HG03457 (cell line): ENCODE data around the gene NPAS3.

Experiments
- ATAC-seq: cut with Tn5 transposase; IDR thresholded peaks from one replicate; pipeline ENCODE4 v1.9.1; 2021; ENCODE audit warnings: moderate number of reproducible peaks; ENCODE audit not compliant: unreplicated experiment

NPAS3 gene

DNA sequence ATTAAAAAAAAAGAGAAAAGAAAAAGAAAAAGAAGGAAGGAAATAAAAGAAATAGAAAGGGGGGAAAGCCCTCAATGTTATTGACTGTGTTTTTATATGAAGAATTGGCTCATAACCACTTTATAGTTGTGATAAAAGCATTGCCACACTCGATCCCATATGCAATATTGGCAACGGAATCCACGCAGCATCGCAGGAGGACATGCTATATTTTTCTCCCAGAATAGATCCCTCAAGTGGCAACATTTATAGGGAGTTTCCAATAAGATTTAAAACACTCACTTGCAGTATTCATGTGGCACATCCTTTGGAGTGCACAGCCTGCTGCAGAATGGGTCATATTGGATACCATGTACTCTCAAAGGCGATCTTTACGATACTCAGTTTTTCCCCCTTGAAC lies 788.9 kb downstream of the NPAS3 start:
- no peak for ATAC-seq

DNA sequence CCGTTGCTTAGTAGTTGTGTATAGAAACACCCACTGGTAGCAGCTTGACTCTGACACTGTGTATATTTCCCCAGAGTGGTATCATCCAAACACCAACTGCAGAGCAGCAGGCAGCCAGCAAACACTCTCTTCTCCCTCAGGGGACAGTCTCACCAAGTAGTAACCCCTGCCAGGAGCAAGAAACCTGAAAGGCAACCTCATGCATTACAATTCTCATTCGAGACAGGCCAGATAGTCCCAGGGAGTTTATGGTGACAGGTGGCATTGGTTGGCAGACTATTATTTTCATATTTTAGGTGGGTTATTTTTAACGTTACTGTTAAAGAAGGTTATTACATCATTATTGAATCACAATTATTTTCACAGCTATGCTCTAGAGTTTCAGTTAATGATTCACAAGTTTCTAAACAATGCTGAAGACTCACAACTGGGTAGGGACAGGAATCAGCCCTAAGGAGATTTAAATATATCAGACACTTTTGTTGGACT lies 789.4 kb downstream of the NPAS3 start:
- no peak for ATAC-seq

DNA sequence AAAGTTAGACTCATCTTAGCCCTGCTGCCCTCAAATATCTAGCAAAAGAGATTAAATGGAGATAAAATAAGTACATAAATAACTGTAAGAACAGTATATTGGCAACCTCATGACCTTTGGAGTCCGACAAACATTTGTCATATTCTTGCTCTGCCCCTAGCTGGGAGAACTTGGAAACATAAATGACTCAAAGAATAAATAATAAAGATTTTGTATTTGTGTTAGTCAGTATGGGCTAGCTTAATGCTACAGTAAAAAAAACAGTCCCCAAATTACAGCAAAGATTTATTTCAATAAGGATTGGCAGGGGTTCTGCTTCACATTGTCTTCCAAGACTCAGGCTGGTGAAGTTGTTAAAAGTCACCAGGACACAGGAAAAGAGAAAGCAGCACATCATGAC lies 791.5 kb downstream of the NPAS3 start:
- no peak for ATAC-seq

GRCh38 chr14:33732175-33732574 lies 793.5 kb downstream of the NPAS3 start:
- no peak for ATAC-seq

- ATAC-seq, result no peak
These were observed 794.6 kb downstream of the NPAS3 start for GRCh38 chr14:33733310-33733709.

DNA sequence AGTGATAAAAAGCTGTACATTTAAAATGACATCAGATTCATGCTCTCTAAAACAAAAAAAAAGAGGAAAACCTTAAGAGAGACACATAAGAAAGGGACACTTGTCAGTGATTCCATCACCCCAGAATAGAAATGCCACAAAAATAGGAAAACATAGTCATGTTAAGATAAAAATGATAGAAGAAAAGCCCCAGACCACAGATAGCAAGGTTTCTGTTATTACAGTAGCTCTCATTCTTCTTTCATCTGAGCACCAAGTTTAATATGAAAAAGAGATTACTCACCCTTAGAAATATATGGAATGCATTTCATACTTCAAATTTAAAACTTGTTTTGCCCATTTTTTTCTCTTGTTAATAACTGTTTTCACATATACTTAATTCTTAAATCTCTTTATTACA lies 795.0 kb downstream of the NPAS3 start:
- ATAC-seq, result no peak

- no peak for ATAC-seq
These were observed 795.7 kb downstream of the NPAS3 start for GRCh38 chr14:33734387-33734786.

GRCh38 chr14:33736299-33736825 lies 797.7 kb downstream of the NPAS3 start:
- ATAC-seq, result no peak

DNA sequence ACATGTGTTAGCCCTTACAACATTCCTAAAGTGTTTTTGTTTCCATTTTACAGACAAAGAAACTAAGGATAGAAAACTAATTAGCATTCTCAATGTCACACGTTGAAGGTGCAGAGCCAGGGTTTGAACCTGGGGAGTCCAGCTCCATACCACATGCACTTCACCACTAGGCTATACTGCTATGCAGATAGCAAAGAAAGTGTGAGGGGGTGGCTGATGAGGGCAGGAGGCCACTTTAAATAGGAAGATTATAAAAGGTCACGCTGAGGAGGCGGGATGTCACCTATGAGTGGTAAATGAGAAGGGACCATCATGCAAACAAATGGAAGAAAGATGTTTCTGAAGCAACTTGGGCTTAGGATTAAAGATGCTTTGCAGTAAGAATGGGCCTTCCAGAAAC lies 798.3 kb downstream of the NPAS3 start:
- no peak for ATAC-seq

DNA sequence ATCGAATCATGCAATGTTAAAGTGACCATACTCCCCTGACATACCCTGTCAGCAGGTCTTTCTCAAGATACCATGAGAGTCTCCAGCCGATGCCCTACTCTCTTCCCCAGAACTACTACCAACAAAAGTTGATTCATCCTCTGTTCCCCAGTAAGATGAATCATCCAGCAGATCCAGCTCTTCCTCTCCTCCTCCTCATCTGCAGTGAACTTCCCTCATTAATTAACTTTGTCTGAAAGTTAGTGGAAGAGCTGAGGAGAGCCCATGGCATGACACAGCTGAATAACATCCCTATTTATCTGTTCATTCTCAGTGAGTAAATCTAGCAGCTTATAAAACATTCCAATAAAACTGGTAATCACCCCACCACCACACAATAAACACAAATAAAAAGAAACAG lies 798.8 kb downstream of the NPAS3 start:
- ATAC-seq, result no peak

- ATAC-seq, result no peak
These were observed 799.4 kb downstream of the NPAS3 start for GRCh38 chr14:33738029-33738428.

DNA sequence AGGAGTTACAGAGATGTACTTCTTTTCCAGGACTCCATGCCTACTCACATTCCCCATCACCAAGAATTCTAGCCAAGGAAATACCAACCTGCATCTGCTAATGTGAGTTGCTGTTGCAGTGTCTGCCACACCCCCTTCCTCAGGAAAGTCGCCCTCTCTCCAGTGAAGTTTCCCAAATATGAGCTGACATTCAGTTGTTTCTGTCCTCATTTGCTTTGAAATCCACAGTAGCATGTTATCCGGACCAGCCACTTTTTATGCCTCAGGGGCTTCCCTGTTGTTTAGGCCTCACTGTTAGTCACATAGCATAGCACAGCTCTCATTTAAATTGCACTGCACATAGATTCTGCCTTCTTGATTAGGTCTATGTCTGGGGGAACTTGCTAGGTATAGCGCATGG lies 799.8 kb downstream of the NPAS3 start:
- ATAC-seq, result no peak

DNA sequence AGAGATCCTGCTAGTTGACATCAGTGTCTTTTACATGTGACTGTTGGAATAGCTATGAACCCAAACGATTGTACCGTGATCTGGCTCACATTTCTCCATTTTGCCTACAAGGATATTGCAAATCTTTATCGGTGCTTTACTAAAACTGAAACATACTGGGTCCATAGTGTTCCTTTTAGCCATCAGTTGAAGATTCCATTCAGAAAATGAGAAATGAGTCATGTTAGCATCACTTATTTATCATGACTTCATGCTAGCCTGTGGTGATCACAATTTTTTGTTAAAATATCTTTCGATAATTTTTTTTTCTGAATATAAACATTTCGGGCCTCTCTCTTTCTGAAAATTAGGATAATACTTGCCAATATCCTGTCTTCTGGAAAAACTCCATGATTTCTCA lies 801.9 kb downstream of the NPAS3 start:
- ATAC-seq, result no peak

GRCh38 chr14:33742166-33742565 lies 803.5 kb downstream of the NPAS3 start:
- ATAC-seq, result no peak

DNA sequence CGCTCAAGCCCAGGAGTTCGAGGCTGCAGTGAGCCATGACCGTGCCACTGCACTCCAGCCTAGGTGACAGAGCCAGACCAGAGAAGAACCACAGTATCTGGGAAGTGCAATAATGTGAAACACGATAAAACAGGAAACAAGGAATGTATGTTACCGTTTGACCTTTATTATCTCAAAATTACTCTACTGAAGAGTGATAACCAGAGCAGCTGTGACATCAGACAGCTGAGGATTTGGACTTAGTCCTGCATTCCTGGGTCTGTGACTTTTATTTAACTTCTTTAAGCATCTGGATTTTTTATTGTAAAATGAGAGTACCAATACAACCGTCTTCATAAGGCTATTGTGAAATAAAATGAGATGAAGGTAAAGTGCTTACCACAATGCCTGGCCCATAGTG lies 806.5 kb downstream of the NPAS3 start:
- no peak for ATAC-seq

DNA sequence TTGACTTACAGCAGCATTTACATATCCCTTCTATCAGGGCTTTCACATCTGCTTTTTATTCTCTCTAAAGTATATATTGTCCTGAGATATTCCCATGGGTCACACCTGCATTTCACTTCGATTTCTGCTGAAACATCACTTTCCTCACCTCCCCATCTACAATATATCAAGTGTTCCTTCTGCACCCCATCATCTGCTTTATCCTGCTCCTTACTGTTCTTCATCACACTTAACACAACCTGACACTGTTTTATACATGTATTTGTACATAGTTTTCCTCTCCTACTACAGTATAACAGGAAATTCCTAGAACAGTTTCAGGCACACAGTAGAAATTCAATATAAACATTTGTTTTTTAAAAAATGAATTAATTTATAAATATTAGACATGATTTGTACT lies 809.1 kb downstream of the NPAS3 start:
- ATAC-seq, result no peak

DNA sequence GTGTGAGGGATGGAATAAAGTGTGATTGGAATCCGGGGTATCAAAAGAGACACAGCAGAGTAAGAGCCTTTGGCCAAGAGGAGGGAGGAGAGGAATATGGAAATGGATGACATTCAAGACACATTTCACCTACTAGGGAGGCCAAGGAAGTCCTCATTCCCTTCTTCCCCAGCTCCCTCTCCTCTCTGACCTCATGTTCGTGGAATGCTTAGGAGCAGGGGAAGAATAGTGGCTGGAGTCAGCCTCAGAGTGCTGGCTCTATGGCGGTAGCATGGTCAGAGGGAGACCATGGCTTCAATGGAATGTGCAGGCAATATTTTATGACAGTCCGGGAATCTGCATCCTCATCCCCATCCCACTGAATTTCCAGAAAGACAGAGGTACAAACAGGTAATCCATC lies 815.6 kb downstream of the NPAS3 start:
- no peak for ATAC-seq

DNA sequence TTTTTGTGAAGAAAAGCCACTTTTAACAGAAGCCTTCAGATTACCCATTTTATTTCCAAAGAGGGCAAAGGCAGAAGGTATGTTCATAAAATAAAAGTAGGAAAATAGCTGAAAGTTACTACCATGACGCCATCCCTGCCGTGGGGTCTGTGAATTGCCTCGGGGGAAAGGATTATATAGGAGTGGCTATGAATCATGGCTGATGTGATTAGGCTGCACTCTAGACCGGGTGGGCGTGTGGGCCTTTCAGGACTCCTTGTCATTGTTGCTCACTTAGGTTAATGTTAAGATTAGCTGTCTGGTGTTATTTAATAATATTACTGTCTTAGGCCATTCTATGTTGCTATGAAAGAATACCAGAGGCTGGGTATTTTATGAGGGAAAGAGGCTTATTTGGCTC lies 816.7 kb downstream of the NPAS3 start:
- ATAC-seq, result no peak

DNA sequence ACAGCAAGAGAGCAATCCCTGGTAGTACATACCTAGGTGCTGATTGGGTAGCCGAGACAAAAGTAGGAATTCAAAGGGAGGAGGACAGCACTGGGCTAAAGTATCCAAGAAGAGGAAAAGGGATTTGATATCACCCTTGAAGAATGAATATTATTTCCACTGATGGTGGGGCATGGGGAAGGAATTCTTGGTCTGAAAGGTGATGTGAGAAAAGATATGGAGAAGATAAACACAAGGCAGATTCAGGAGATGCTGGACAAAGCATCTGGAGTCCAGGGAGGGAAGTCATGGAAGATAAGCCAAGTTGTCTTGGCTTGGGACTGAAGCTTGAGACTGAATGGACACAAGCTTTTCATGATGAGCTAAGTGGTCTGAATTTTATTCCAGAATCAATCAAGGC lies 818.2 kb downstream of the NPAS3 start:
- ATAC-seq, result no peak

DNA sequence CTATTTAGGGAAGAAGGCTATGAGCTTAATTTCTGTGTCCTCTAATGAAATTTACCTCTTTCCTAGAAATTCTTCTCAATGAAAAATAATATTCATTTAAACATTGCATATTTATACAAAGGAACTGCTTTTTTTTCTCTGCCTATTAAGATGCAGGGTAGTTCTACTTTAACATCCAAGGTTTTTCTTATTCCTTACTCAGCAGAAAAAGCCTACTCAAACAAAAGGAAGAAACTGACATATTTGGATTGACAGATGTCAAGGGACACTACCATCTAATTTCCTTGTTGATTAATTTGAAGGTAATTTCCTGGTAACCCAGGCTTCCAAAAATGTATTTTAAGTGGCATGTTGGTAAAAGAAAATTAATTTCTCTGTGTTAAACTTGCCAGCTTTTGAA lies 819.9 kb downstream of the NPAS3 start:
- no peak for ATAC-seq

- no peak for ATAC-seq
These were observed 823.6 kb downstream of the NPAS3 start for GRCh38 chr14:33762161-33762851.

DNA sequence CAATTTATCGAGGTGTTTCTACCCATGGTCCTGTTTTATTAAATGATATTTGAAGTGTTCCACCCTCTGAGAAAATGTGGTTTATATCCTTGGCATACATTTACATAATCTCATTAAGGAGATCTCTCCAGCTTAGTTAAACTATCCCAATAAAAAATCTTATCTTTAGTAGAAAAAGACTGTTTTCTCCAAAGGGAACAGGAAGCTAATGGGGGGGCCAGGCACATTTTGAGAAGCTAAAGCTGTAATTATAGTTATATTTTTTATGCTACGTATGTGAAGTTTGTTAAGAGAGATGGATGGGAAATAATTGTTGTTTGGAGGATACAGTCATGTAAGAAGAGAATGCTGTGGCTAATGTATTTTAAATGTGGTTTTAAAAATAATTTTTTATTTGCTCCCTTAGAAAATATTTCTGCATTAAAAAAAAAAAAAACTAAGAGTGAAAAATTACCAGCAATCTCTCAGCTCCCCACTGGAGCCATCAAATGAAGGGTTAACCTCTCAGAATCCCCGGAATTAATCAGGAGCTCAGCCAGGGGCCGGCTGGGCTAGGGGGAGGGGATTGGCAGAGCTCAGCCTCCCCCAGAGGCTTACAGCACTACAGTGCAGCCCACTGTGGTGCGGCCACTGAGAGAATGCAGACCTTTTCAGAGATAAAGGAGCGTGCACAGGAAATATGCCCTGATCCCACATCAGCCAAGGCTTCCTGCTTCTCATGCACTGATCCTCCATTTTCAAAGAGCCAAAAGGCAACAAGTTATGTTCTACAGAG lies 826.4 kb downstream of the NPAS3 start:
- ATAC-seq, result no peak
